Measurements from ENCODE around the gene ACKR2.
A peak's percentile ranks its signal among the peaks of the same experiment; 100 is the strongest.
"Not testable (repeated sequence)": the region's sequence is repeated elsewhere in the genome, so short reads cannot be mapped to it uniquely, and the experiment has no call there.

The ACKR2 gene

DNA sequence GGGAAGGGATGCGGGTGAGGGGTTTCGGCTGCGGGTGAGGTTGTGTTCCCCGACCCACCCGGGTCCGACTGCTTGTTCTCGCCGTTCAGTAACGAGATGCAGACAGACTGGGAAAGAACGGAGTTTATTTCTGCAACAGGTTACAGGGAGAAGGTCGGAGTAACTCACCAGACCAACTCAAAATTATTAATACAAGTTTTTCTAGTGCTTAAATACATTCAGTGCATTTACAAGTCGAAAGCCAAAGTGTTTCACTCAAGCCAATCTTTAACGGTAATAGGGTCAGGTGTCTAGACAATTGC, 4.5 kb upstream of the ACKR2 start:
- TF ChIP-seq, protein P1, sequence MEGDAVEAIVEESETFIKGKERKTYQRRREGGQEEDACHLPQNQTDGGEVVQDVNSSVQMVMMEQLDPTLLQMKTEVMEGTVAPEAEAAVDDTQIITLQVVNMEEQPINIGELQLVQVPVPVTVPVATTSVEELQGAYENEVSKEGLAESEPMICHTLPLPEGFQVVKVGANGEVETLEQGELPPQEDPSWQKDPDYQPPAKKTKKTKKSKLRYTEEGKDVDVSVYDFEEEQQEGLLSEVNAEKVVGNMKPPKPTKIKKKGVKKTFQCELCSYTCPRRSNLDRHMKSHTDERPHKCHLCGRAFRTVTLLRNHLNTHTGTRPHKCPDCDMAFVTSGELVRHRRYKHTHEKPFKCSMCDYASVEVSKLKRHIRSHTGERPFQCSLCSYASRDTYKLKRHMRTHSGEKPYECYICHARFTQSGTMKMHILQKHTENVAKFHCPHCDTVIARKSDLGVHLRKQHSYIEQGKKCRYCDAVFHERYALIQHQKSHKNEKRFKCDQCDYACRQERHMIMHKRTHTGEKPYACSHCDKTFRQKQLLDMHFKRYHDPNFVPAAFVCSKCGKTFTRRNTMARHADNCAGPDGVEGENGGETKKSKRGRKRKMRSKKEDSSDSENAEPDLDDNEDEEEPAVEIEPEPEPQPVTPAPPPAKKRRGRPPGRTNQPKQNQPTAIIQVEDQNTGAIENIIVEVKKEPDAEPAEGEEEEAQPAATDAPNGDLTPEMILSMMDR (IDR thresholded peaks at IDR 0.05; ENCODE audit: low read depth, low read length) = no peak
- peak overlapping the region; percentile 84 to 85 for H3K4me3 ChIP-seq (replicated peaks in 1 of 2; ENCODE audit: low read depth in 2 of 2, low read length in 2 of 2)
- DNase-seq (ENCODE audit: low read depth in 2 of 2) = peak; percentile 8 to 9

DNA sequence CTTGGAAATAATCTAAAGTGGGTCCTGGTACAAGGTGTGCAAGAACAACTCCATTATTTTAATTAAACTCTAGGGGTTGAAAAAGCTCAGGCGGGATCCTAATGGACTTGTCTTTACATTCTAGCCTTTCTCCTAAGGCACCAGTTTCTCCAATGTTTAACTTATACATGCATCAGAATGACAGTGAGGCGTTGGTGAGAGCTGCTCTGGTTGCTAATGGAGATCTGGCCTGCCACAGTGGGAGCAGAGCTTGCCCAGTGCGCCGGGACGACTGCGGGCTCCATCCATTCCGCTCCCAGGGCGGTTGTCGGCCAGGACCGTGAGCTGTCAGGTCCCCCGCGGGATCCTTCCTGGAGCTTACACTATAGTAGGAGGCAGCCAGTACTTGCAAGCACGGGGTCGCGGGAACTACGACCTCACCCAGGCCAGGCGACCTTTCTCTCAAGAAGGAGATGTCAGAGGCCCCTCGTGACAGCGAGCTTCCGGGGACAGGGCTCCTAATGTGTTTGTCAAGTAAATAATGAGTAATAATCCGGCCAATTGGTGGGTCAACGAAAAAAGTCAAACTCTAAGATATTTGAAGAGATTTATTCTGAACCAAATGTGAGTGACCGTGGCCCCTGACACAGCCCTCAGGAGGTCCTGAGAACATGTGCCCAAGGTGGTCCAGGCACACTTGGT, 4.0 kb upstream of the ACKR2 start:
- TF ChIP-seq, protein P1 (IDR thresholded peaks at IDR 0.05; ENCODE audit: low read depth, low read length) = no peak
- peak in 1 of 2 donors; percentile 15 for DNase-seq (ENCODE audit: low read depth in 2 of 2)
- H3K4me3 ChIP-seq (replicated peaks in 1 of 2; ENCODE audit: low read depth in 2 of 2, low read length in 2 of 2) = peak overlapping the region in 1 of 2 donors; percentile 84

DNA sequence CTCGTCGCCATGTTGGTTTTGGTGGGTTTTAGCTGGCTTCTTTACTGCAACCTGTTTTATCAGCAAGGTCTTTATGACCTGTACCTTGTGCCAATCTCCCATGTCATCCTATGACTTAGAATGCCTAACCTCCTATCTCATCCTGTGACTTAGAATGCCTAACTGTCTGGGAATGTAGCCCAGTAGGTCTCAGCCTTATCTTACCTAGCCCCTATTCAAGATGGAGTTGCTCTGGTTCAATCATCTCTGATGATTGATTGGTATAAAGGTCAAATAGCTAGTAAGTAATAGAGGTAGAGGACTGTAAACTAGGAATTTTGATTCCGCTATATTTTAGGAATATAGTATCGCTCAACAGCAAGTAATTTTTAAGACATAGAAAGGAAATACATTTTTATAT, 1.3 kb upstream of the ACKR2 start:
- no peak overlapping the region for H3K4me3 ChIP-seq (replicated peaks in 1 of 2; ENCODE audit: low read depth in 2 of 2, low read length in 2 of 2)
- DNase-seq (ENCODE audit: low read depth in 2 of 2) = no peak
- TF ChIP-seq, protein P1 (IDR thresholded peaks at IDR 0.05; ENCODE audit: low read depth, low read length) = no peak

DNA sequence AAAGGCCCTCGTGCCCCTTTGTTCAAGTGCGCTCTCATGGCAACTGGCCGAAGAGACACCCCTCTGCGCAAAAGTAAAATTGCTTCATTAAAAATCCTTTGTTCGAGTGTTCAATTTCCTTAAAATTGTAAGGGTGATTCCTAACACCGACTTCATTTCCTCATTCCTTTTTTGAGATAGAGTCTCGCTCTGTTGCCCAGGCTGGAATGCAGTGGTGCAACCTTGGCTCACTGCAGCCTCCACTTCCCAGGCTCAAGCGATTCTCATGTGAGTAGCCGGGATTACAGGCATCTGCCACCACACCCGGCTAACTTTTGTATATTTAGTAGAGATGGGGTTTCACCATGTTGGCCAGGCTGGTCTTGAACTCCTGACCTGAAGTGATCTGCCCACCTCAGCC, 1.5 kb downstream of the ACKR2 start:
- not testable (repeated sequence) for H3K4me3 ChIP-seq (replicated peaks in 1 of 2; ENCODE audit: low read depth in 2 of 2, low read length in 2 of 2)

DNA sequence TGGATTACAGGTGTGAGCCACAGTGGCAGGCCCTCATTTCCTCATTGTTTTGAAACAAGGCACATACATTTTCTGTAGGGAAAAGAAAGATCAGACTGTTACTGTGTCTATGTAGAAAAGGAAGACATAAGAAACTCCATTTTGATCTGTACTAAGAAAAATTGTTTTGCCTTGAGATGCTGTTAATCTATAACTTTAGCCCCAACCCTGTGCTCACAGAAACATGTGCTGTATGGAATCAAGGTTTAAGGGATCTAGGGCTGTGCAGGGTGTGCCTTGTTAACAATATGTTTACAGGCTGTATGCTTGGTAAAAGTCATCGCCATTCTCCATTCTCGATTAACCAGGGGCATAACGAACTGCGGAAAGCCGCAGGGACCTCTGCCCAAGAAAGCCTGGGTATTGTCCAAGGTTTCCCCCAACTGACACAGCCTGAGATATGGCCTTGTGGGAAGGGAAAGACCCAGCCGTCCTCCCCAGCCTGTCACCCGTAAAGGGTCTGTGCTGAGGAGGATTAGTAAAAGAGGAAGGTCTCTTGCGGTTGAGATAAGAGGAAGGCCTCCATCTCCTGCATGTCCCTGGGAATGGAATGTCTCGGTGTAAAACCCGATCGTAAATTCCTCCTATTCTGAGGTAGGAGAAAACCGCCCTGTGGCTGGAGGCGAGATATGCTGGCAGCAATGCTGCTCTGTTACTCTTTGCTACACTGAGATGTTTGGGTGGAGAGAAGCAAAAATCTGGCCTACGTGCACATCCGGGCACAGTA, 2.1 kb downstream of the ACKR2 start:
- DNase-seq (ENCODE audit: low read depth in 2 of 2) = peak in 1 of 2 donors; percentile 12
- H3K4me3 ChIP-seq (replicated peaks in 1 of 2; ENCODE audit: low read depth in 2 of 2, low read length in 2 of 2) = not testable (repeated sequence)

More for the DNA sequence above, 1.5 kb downstream of the ACKR2 start:
- not testable (repeated sequence) for DNase-seq (ENCODE audit: low read depth in 2 of 2)

DNA sequence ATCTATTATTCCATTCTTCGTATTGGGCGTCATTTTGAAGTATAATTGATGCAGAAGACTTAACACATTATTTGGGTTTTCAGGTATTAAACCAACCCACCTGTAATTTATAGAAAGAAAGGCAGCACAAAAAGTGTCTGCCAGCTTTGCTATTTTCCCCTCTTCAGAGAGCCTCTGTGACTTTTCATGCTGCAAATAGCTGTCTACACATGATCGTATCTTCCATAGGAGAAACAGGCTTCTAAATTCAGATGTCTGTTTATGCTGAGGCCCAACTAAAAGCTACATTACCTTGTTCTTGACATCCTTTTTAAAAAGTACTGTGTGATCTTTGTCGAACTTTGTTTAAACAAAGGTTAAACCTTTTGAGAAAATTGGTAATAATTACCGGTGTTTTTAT, 5.0 kb downstream of the ACKR2 start:
- no peak for DNase-seq (ENCODE audit: low read depth in 2 of 2)
- H3K4me3 ChIP-seq (replicated peaks in 1 of 2; ENCODE audit: low read depth in 2 of 2, low read length in 2 of 2) = no peak overlapping the region
- TF ChIP-seq, protein P1 (IDR thresholded peaks at IDR 0.05; ENCODE audit: low read depth, low read length) = no peak

DNA sequence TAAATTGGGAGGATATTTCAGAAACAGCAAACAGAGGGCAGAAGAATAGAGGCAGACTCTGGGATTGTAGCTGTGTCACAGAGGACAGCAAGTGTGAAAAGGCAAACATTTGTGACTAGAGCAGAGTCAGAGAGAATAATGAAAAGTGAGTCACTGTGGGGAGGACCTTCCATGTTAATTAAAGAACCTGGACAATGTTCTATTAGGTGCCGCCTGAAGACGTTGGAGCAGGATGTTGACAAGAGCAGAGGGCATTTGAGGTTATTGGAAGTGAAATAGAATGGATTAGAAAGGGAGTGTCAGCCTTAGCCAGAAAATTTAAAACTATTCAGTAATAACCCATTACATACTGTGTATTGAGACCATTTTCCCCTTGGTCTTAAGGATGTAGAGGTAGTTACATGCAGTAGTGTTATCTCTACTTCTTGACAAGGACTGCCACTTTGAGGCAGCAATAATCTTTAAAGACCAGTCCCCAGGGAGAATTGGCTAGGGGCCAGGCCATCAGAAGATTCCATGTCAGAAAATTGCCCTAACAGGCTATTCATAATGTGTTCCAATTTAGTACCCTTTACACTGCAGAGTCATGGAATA, 5.8 kb downstream of the ACKR2 start:
- no peak for DNase-seq (ENCODE audit: low read depth in 2 of 2)
- TF ChIP-seq, protein P1 (IDR thresholded peaks at IDR 0.05; ENCODE audit: low read depth, low read length) = no peak
- H3K4me3 ChIP-seq (replicated peaks in 1 of 2; ENCODE audit: low read depth in 2 of 2, low read length in 2 of 2) = no peak overlapping the region
